OCI-LY3 (cell line): Measurements from ENCODE around the gene CHID1.

Experiments
- H2AFZ ChIP-seq: fragments of 200-600, 300-600 bp; shearing (Covaris generic); 2 replicates; pipeline ENCODE4 v1.6.0; 2014; ENCODE audit warnings: antibody characterized with exemption, low read depth, low read length
- H3K27ac ChIP-seq: fragments of 200-600, 300-600 bp; sonication (generic); 2 replicates; pipeline ENCODE4 v1.5.1; 2014; ENCODE audit warnings: mild to moderate bottlenecking, low read length, moderate library complexity, mixed read lengths
- H3K27me3 ChIP-seq: fragments of 200-600, 300-600 bp; sonication (generic); 2 replicates; pipeline ENCODE4 v1.6.1; 2014; ENCODE audit warnings: low read depth, low read length, mixed read lengths
- H3K36me3 ChIP-seq: fragments of 200-600, 300-600 bp; sonication (generic); replicated peaks from 2 replicates; pipeline ENCODE3; 2014; ENCODE audit warnings: low read depth, low read length, mixed read lengths
- H3K4me1 ChIP-seq: fragments of 300-600, 200-600 bp; sonication (generic); 2 replicates; pipeline ENCODE4 v1.6.1; 2014; ENCODE audit warnings: low read length, mixed read lengths
- H3K4me2 ChIP-seq: fragments of 200-600, 300-600 bp; sonication (generic); 2 replicates; pipeline ENCODE4 v1.6.1; 2014; ENCODE audit warnings: low read length, mixed read lengths
- H3K4me3 ChIP-seq: fragments of 300-600, 200-600 bp; sonication (generic); 2 replicates; pipeline ENCODE4 v1.5.1; 2014; ENCODE audit warnings: antibody characterized with exemption, mild to moderate bottlenecking, low read length, moderate library complexity
- H3K79me2 ChIP-seq: fragments of 300-600, 200-600 bp; shearing (Covaris generic); 2 replicates; pipeline ENCODE4 v1.6.1; 2014; ENCODE audit warnings: mild to moderate bottlenecking, low read length, mixed read lengths
- H3K9ac ChIP-seq: fragments of 300-600, 200-600 bp; shearing (Covaris generic); 2 replicates; pipeline ENCODE4 v1.6.0; 2014; ENCODE audit warnings: mild to moderate bottlenecking, low read length, moderate library complexity
- H3K9me3 ChIP-seq: fragments of 200-600, 300-600 bp; shearing (Covaris generic); 2 replicates; pipeline ENCODE4 v1.6.1; 2014; ENCODE audit warnings: low read length, mixed read lengths; ENCODE audit not compliant: insufficient read depth
- H4K20me1 ChIP-seq: fragments of 200-600, 300-600 bp; sonication (generic); 2 replicates; pipeline ENCODE4 v1.6.1; 2016; ENCODE audit warnings: low read length, mixed read lengths; ENCODE audit not compliant: insufficient read depth
- EZH2phosphoT487 ChIP-seq: fragments of 200-600 bp; shearing (Covaris generic); IDR thresholded peaks from 2 replicates; pipeline ENCODE4 v1.6.1; 2018; ENCODE audit warnings: antibody characterized with exemption, mixed run types, low read depth
- TF ChIP-seq, protein P1 (sequence below): fragments of 200-600, 300-600 bp; sonication (generic); IDR thresholded peaks from 2 replicates; pipeline ENCODE4 v1.5.1; 2014; ENCODE audit warnings: antibody characterized with exemption, low read length, low read depth

CHID1 gene

DNA sequence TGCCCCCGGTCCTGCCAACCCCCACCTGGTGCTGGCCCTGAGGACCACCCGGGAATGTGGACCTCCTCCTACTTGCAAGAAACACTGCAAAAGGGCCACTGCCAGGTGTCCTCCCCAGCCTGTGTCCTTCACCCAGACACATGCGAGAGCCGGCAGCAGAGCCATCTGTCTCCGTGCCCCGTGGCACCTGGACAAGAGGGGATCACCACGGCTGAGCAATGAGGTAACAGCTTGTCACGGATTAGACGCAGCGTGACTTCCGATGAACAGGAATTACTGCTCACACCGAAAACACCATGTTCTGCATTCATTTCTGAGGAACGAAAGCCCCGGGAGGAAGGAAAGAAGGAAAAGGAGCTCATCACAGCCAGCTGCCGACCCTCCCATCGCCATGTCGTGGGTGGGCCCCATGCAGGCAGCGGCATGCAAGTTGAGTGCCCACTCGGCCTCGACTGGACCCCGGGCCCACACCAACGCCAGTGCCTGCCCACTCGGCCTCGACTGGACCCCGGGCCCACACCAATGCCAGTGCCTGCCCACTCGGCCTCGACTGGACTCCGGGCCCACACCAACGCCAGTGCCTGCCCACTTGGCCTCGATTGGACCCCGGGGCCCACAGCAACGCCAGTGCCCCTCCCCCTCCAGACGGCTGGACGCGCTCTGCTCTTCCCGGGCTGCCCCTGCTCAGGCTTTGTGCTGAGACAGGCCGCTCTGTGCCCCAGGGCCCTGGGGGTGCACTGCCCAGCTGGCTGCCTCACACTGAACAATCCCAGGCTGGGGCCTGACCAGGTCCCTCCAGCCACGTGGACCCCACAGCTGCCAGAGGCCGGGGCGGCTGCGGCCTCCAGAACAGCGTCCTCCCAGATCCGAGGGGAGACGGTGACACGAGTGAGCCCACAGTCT lies 22.0 kb downstream of the CHID1 start:
- Histone ChIP-seq H4K20me1 (no peaks in the 10 kb centered on the region), H3K9me3 (no peaks in the 10 kb centered on the region), H3K36me3 (no peaks in the 10 kb centered on the region), H3K4me1 (no peaks in the 10 kb centered on the region), H3K27me3 (no peaks in the 10 kb centered on the region), H3K4me2 (no peak overlapping the region), H3K27ac (no peak overlapping the region), H2AFZ (no peak overlapping the region), H3K4me3 (no peak overlapping the region), H3K79me2 (no peaks in the 10 kb centered on the region), H3K9ac (no peak overlapping the region)
- TF ChIP-seq, protein P1, sequence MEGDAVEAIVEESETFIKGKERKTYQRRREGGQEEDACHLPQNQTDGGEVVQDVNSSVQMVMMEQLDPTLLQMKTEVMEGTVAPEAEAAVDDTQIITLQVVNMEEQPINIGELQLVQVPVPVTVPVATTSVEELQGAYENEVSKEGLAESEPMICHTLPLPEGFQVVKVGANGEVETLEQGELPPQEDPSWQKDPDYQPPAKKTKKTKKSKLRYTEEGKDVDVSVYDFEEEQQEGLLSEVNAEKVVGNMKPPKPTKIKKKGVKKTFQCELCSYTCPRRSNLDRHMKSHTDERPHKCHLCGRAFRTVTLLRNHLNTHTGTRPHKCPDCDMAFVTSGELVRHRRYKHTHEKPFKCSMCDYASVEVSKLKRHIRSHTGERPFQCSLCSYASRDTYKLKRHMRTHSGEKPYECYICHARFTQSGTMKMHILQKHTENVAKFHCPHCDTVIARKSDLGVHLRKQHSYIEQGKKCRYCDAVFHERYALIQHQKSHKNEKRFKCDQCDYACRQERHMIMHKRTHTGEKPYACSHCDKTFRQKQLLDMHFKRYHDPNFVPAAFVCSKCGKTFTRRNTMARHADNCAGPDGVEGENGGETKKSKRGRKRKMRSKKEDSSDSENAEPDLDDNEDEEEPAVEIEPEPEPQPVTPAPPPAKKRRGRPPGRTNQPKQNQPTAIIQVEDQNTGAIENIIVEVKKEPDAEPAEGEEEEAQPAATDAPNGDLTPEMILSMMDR: no peak
- TF ChIP-seq EZH2phosphoT487: no peak

DNA sequence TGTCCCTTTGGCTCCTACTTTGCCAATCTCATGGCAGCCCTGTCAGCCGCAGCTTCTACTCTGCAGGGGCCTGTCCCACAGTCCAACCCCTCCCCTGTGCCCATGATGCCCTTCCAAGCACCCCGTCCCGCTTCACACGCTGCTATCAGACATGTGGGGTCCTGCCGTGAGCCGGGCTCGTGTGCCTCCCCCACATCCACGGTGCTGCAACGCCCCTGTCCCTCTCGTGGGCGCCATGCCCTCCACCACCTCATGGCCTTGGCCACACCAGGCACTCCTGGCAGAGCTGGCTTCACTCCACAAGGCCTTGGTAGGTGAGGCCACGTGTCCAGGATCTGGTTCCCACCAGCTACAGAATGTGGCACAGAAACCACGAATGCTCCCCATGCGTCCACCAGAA lies 23.0 kb downstream of the CHID1 start:
- Histone ChIP-seq H2AFZ (no peak overlapping the region), H3K36me3 (no peaks in the 10 kb centered on the region), H3K9ac (no peak overlapping the region), H3K4me1 (no peaks in the 10 kb centered on the region), H3K9me3 (no peaks in the 10 kb centered on the region), H4K20me1 (no peaks in the 10 kb centered on the region), H3K27me3 (no peaks in the 10 kb centered on the region), H3K27ac (no peak overlapping the region), H3K4me2 (no peak overlapping the region), H3K79me2 (no peaks in the 10 kb centered on the region), H3K4me3 (no peak overlapping the region)
- TF ChIP-seq, protein P1: no peak
- no peak for TF ChIP-seq EZH2phosphoT487

DNA sequence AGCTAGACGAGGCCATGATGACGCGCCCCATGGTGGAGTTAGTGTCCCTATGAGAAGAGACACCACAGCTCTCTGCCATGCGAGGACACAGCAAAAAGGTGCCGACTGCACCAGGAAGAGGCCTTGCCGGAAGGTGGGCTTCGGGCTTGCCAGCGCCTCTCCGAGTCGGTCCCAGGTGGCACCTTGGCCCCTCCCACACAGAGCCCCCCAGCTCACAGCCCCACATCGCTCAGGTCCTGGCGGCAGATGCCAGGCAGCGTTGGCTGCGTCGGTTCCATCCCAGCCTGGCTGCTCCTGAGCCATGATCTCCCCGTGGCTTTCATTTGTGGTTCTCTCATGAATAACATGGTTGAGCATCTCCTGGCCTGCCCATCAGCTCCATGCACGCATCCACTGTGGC lies 24.0 kb downstream of the CHID1 start:
- Histone ChIP-seq H3K4me1 (no peaks in the 10 kb centered on the region), H3K79me2 (no peaks in the 10 kb centered on the region), H3K4me3 (no peak overlapping the region), H3K4me2 (no peak overlapping the region), H3K27me3 (no peaks in the 10 kb centered on the region), H2AFZ (no peak overlapping the region), H3K9ac (no peak overlapping the region), H3K27ac (no peak overlapping the region), H3K9me3 (no peaks in the 10 kb centered on the region), H3K36me3 (no peaks in the 10 kb centered on the region), H4K20me1 (no peaks in the 10 kb centered on the region)
- no peak for TF ChIP-seq EZH2phosphoT487

DNA sequence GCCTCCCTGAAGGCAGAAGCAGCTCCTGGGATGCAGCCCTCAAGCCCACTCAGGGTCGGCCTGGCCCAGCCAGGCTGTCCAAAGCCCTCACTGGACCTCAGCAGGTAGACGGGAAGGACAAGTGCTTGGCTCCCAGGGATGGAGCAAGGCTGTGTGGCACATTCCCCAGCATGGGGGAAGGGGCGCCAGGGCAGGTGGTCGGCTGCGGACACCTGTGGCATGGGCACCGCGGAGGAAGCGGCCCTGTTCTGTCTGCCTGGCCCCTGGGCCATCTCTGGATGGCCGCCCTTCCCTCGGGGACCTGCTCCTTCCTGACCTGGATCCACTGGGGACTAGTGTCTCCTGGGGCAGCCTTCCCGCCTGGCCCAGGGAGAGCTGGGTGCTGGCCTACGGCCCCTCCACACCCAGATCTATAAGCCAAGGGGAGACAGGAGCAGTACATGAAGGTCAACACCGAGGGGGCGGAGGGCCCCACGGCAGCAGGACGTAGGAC lies 26.0 kb downstream of the CHID1 start:
- Histone ChIP-seq H3K27ac (no peak overlapping the region), H4K20me1 (no peaks in the 10 kb centered on the region)

More for the DNA sequence above, 26.0 kb downstream of the CHID1 start:
- H3K36me3 ChIP-seq: no peaks in the 10 kb centered on the region
- TF ChIP-seq, protein P1: no peak
- no peak for TF ChIP-seq EZH2phosphoT487
- H3K4me2 ChIP-seq: no peak overlapping the region
- H3K9me3 ChIP-seq: no peaks in the 10 kb centered on the region
- no peaks in the 10 kb centered on the region for H3K4me1 ChIP-seq
- H3K79me2 ChIP-seq: no peaks in the 10 kb centered on the region
- H3K9ac ChIP-seq: no peak overlapping the region
- H3K27me3 ChIP-seq: no peaks in the 10 kb centered on the region
- no peak overlapping the region for H2AFZ ChIP-seq
- no peak overlapping the region for H3K4me3 ChIP-seq
